ENCODE results near the gene PPT2.
"Not testable (repeated sequence)": the region's sequence is repeated elsewhere in the genome, so short reads cannot be mapped to it uniquely, and the experiment has no call there.

The PPT2 gene

GRCh38 chr6:32189742-32190053, 35.8 kb downstream of the PPT2 start:
- no peak for DNase-seq (ENCODE audit: low read depth)

DNA sequence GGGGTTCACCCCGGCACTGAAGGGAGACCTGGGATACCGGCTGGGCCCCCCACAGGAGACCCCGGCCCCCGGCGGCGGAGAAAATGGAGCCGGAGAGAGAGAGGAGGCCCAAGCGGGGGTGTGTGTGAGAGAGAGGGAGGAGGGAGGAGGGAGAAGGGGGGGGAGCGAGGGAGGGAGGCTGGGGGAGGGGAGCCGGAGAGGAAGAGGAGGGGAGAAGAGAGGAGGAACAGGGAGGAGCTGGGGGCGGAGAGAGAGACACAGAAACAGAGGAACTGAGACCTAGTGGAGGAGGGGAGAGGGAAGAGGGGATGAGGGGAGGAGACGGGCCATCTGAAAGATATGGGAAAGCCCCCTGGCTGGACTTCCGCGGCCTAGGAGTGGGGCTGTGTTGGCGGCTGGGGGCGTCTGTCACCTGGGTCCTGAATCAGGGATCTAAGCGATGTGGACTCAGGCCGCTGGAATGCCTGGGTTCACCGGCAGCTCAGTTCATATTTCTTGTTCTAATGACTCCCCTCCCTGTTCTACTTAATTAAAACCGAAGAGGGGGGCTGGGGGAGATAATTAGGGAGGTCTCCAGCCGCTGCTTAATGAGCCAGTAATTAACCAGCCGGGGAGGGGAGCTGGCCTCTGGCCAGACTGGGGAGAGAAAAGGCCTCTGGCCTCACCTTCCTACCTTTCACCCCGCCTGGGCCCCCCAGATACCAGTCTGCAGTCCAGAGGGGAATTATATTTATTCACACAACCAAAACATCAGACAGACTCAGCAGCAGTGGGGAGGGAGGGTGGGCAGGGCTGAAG, 36.3 kb downstream of the PPT2 start, which contains the start of gene PBX2:
Gene PBX2 (minus strand): TSS at position 149 of the 798 bp plus-strand sequence. CDS start 287 bp downstream, outside the sequence.
- DNase-seq (ENCODE audit: low read depth) = peak; percentile 84

- no peak for DNase-seq (ENCODE audit: low read depth)
These were observed 37.2 kb downstream of the PPT2 start for GRCh38 chr6:32190911-32191677.

GRCh38 chr6:32191696-32192607, 38.0 kb downstream of the PPT2 start:
- no peak for DNase-seq (ENCODE audit: low read depth)

DNA sequence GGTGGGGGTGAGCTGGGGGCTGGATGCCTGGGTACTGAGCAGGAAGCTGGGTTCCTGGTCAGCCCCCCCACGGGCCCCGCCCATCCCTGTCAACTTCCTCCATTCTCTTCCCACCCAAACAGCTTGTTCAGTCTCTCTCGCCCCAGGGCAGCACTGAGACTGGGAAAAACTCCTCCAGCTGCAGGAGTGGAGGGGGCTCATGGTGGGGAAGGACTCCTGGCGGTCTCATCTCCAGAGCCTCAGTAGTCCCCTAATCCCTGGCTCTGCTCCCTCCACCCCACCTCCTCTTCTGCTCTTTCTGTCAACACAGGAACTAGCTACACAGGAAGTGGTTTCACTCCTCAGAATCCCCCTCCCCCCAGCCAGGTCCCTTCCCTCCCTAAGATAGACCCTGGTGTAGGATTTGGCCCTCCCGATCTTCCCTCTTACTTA, 38.7 kb downstream of the PPT2 start, which contains the start of gene GPSM3:
Gene GPSM3 (minus strand): TSS at position 36 of the 432 bp plus-strand sequence. CDS start 130 bp downstream, outside the sequence.
- DNase-seq (ENCODE audit: low read depth) = no peak

- not testable (repeated sequence) for DNase-seq (ENCODE audit: low read depth)
These were observed 39.2 kb downstream of the PPT2 start for GRCh38 chr6:32193096-32193495.

DNA sequence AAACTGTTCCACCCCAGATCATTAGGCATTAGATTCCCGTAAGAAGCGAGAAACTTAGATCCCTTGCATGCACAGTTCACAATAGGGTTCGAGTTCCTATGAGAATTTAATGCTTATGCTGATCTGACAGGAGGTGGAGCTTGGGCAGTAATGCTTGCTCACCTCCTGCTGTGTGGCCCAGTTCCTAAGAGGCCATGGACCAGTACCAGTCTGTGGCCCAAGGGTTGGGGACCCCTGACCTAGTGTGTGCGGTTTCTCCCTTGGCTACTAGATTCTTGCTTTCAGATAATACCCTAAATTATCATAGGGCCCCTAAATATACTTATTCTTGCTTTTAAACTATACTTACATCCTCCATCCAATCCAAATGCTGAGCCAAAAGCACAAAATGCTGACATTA, 40.4 kb downstream of the PPT2 start:
- no peak for DNase-seq (ENCODE audit: low read depth)

DNA sequence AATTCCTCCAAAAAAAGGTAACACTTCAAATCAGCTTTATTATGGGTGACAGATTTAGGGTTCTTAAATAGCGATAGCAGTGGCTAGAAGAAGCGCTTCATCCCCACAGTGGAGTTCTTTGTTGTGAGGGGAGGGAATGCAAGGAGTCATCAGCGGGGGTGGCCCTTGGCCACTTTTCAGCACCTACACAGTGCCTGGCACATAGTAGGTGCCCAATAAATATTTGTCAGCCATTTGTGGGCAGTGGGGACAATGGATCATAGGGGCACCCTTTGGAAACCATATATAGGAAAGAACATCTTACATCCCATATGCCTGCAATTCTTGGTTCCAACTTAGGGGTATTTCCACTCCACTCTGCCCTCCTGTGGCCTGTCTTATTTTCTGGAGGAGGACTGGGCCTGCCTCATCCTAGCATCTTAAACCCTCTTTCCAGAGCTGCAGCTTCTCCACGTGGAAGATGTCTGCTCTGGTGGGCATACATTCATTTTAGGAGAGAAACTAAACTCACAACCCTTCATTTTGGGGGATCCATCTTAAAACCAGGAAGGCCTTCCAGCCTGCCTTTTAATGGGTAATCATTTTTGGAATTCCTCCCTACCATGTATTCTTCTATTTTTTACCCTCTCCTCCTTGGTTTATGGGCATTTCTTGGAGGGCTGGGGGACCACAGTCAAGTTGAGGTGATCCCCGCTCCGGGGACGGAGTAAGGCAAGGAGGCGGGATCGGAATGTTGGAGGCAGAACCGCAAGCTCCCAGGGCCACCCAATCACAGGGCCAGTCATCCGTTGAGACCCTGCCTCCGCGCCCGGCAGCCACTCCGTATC, 41.1 kb downstream of the PPT2 start:
- DNase-seq (ENCODE audit: low read depth) = peak; percentile 49

- DNase-seq (ENCODE audit: low read depth) = peak; percentile 99
These were observed 41.6 kb downstream of the PPT2 start for GRCh38 chr6:32195652-32195901.

DNA sequence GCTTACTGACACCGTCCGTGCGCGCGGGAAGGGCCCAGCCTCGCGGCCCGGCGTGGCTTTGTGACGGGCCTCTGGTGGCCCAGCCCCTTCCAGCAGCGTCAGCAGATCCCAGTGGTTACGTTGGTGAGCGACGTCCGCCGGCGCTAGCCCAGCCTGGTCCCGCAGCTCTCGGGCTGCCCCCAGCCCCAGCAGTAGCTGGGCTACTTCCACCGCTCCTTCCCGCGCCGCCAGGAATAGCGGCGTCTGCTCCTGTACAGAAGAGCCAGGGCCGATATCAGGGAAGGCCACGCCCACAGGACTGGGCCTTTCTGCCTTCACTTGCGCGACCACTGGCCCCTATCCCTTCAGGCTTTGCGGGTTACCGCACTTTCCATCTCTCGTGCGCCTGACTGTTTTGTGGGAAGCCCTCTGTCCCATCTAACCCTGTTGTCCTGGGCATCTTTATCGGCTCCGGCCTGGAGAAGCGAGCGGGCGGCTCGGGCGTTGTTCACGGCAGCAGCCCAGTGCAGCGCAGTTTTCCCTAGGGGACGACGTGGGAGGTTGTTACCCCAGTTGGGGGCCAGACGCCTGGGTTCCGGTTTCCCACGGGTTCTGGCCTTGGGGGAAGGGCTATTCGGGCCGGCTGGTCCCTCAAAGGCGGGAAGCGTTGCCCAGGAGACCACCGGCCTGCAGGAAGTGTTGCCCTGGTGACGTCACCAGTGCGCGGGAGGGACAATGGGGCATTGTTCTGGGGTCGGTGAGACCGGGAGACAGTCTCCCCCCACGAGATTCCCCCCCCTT, 42.2 kb downstream of the PPT2 start:
- peak; percentile 58 for DNase-seq (ENCODE audit: low read depth)

GRCh38 chr6:32196682-32197616, 43.0 kb downstream of the PPT2 start:
- no peak for DNase-seq (ENCODE audit: low read depth)

DNA sequence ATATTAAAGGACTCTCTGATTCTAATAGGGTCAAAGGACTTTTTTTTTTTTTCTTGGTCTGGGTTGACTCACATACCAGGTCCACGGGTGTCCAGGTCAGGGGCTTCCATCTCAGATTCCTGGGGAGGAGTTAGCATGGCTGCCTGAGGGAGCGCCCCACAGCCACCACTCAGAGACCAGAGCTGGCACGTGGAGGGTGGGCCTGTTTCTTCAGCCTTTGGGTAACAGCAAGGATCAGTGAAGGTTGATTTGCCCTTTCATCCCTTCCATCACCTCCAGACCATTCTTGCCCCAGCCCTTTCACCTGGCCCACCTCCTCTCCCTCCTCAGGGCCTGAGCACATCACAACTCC, 44.4 kb downstream of the PPT2 start:
- DNase-seq (ENCODE audit: low read depth) = no peak

DNA sequence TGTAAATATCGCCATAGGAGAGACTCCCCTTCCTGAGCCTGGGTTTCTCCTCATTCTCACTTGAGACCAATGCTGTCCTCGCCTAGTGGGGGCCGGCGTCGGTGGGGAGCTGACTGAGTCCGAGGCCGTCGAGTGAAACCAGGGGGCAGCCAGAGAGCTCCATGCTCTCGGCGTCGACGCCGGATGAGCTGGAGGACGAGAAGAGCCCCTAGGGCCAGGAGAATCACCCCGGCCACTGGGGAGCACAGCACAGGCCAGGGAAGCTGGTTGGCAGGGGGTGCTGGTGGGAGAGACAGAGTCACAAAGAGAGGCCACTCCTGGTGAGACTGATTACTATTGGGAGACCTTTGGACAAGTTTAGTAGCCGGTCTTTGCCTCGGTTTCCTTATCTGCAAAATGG, 44.9 kb downstream of the PPT2 start:
- DNase-seq (ENCODE audit: low read depth) = no peak

DNA sequence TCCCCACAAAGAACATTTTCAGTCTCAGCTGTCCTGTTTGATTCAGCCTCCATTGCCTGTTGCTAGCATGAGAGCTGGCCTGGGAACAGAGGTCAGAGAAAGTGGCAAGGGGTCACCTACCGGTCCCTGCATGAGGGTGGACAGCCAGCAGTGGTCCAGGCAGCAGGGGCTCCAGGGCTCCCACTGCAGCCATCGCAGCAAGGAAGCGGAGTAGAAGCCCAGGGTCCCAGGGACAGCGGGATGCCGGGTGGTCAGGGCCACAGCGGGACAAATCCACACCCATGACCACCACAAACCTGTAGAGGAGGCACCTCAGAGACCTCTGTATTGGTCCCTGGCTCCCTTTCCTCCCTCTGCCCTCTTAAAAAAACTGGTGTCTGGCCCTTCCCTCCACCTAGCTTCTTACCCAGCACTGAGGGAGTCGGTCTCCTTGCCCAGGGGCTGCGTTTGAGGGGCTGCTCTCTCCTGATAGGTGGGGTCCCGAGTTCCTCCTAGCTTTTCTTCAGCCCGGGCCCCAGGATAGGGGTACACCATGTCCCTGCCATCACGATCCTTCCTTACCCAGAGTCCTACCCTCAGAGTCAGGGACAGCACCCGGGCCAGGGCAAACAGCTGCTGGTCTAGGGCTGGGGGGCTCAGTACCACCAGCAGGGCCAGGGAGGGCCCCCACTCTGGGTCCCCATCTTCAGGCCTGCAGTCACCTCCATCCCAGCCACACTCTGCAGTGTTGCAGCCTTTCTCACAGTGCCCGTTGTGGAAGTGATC, 47.0 kb downstream of the PPT2 start:
- no peak for DNase-seq (ENCODE audit: low read depth)

DNA sequence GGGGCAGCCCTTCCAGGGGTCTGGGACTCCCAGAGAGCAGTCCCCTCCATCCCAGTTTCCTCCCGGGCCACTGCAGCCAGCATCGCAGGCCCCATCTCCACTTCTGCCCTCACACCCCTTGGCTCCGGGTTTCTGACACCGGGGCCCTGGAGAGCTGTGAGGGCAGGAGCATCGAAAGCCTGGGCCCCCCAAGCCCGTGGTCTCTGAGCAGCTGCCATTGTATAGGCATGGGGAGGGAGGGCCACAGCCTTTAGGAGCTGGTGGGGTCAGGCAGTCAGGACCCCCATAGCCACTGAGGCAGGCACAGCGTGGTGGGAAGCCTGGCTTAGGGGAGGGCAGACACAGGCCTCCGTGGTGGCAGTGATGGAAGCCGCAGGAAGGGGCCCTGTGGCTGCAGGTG, 48.2 kb downstream of the PPT2 start:
- no peak for DNase-seq (ENCODE audit: low read depth)

DNA sequence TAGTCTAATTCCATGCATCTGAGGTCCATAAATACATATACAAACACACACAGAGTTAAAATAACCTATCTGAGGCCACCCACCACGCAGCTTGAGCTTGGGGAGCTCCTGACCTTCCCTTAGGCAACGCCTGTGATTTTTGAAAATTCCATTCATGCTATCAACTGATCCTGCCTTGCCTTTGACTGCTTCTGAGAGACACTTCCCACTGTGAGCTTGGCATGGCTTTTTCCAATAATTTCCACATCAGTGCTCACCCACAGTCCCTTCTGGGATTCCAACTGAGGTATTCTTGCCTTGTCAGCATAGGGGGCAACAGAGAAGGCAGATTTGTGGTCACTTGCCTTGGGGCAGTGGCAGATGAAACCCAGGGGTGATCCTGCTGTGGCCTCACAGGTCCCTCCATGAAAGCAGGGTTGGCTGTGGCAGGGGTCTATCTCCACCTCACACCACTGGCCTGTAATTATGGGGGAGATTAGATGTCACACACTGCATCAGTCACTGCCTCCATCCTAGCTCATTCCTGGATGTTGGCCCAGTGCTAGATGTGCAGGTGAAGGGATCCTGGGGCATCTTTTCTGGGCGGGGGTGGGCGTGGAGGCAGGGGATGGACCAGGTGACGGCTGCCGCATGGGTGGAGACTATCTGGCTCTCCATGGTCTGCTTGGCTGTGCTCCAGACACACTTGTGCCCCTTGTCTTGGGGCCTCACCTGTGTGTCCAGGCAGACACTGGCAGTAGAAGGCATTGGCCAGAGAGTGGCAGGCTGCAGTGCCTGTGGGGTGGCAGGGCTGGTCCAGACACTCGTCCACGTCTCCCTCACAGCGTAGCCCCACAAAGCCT, 49.7 kb downstream of the PPT2 start:
- DNase-seq (ENCODE audit: low read depth) = no peak

GRCh38 chr6:32204268-32204715, 50.4 kb downstream of the PPT2 start:
- no peak for DNase-seq (ENCODE audit: low read depth)

DNA sequence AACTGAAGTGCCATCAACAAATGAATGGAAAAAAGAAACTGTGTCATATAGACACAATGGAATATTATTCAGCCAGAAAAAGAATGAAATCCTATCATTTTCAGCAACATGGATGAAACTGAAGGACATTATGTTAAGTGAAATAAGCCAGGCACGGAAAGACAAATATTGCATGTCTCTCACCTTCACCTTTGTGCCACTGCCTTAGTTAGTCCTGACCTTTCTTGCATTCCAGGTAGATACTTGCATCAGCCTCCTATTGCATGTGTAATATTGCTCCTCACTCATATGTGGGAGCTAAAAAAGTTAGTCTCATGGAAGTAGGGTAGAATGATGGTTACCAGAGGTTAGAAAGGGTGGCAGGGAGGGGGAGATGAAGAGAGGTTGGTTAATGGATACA, 55.1 kb downstream of the PPT2 start:
- DNase-seq (ENCODE audit: low read depth) = no peak
